Osteoblast (primary cell): Measurements from ENCODE around the gene NCK2. TPM values are rescaled to one million over a fixed set of nuclear protein-coding genes. Genes with fewer than 3 reads are reported as not detected.

Experiments
- DNase-seq: peaks from one replicate; pipeline ENCODE4 v3.0.0; 2011; ENCODE audit warnings: low spot score, mixed read lengths; ENCODE audit not compliant: insufficient read length; ENCODE audit errors: missing footprints
- H2AFZ ChIP-seq: 2 replicates; pipeline ENCODE4 v1.6.0; 2011; ENCODE audit warnings: mild to moderate bottlenecking, low read length
- H3K27ac ChIP-seq: 2 replicates; pipeline ENCODE4 v1.5.1; 2011; ENCODE audit warnings: mild to moderate bottlenecking, low read depth, low read length, moderate library complexity
- H3K27me3 ChIP-seq: 2 replicates; pipeline ENCODE4 v1.6.0; 2012; ENCODE audit warnings: mild to moderate bottlenecking, control low read depth, inconsistent platforms, low read length, moderate library complexity; ENCODE audit not compliant: insufficient read depth
- H3K36me3 ChIP-seq: 2 replicates; pipeline ENCODE4 v1.5.1; 2011; ENCODE audit warnings: mild to moderate bottlenecking, low read length, control low read depth, moderate library complexity; ENCODE audit not compliant: insufficient read depth
- H3K4me1 ChIP-seq: 2 replicates; pipeline ENCODE4 v1.5.1; 2011; ENCODE audit warnings: mild to moderate bottlenecking, low read length, control low read depth, moderate library complexity; ENCODE audit not compliant: insufficient read depth
- H3K4me2 ChIP-seq: 2 replicates; pipeline ENCODE4 v1.6.0; 2011; ENCODE audit warnings: mild to moderate bottlenecking, low read length; ENCODE audit not compliant: insufficient read depth
- H3K4me3 ChIP-seq: fragments of 200-600 bp; sonication (generic); 3 replicates; pipeline ENCODE4 v1.5.1; 2012; ENCODE audit warnings: mild to moderate bottlenecking, low read length, inconsistent platforms; ENCODE audit not compliant: insufficient read depth
- H3K79me2 ChIP-seq: 2 replicates; pipeline ENCODE4 v1.6.0; 2012; ENCODE audit warnings: mild to moderate bottlenecking, low read length, control low read depth, inconsistent platforms; ENCODE audit not compliant: insufficient read depth
- H3K9me3 ChIP-seq: 2 replicates; pipeline ENCODE4 v1.5.1; 2011; ENCODE audit warnings: low read depth, low read length, control low read depth
- H4K20me1 ChIP-seq: 2 replicates; pipeline ENCODE4 v1.6.0; 2012; ENCODE audit warnings: mild to moderate bottlenecking, low read length, control low read depth; ENCODE audit not compliant: insufficient read depth
- CTCF ChIP-seq: IDR thresholded peaks from 2 replicates; pipeline ENCODE4 v1.5.1; 2011; ENCODE audit warnings: mild to moderate bottlenecking, low read depth, low read length, moderate library complexity; ENCODE audit errors: extremely low read depth
- total RNA-seq: library from RNA; depleted of rRNA; stranded (reverse); fragments of >200 nt; gene quantifications from 2 replicates; pipeline ENCODE4 v1.2.3, GENCODE V29; 2012

Gene NCK2
- total RNA-seq, 1 donor, result 28.6 TPM

- Histone ChIP-seq H4K20me1 (peaks cover 46% of the 10 kb centered on the region), H3K79me2 (peaks cover 75% of the 10 kb centered on the region), H3K36me3 (no peaks in the 10 kb centered on the region), H3K4me3 (no peak overlapping the region), H3K27me3 (no peaks in the 10 kb centered on the region), H3K9me3 (no peaks in the 10 kb centered on the region), H3K4me1 (peaks cover 8% of the 10 kb centered on the region), H3K27ac (no peak overlapping the region), H3K4me2 (no peak overlapping the region), H2AFZ (no peak overlapping the region)
- no peak for TF ChIP-seq CTCF
- no peak for DNase-seq
These were observed 8.7 kb downstream of the NCK2 start for GRCh38 chr2:105753380-105753779.

GRCh38 chr2:105754011-105754410 is 9.3 kb downstream of the NCK2 start:
- Histone ChIP-seq H3K4me1 (peaks cover 8% of the 10 kb centered on the region), H3K36me3 (no peaks in the 10 kb centered on the region), H3K4me2 (no peak overlapping the region), H3K4me3 (no peak overlapping the region), H3K9me3 (no peaks in the 10 kb centered on the region), H3K27me3 (no peaks in the 10 kb centered on the region), H3K27ac (no peak overlapping the region), H4K20me1 (peaks cover 41% of the 10 kb centered on the region), H3K79me2 (peaks cover 75% of the 10 kb centered on the region), H2AFZ (no peak overlapping the region)
- no peak for TF ChIP-seq CTCF
- DNase-seq, result no peak

GRCh38 chr2:105754994-105755393 is 10.3 kb downstream of the NCK2 start:
- Histone ChIP-seq H3K27me3 (no peaks in the 10 kb centered on the region), H3K36me3 (no peaks in the 10 kb centered on the region), H2AFZ (no peak overlapping the region), H4K20me1 (peaks cover 47% of the 10 kb centered on the region), H3K79me2 (peaks cover 74% of the 10 kb centered on the region), H3K4me2 (no peak overlapping the region), H3K4me1 (peaks cover 2% of the 10 kb centered on the region), H3K9me3 (no peaks in the 10 kb centered on the region), H3K27ac (no peak overlapping the region), H3K4me3 (no peak overlapping the region)
- TF ChIP-seq CTCF, result no peak
- DNase-seq, result no peak

- no peak overlapping the region for H3K4me2 ChIP-seq
- H3K79me2 ChIP-seq, result peaks cover 74% of the 10 kb centered on the region
- H3K4me3 ChIP-seq, result no peak overlapping the region
- no peak overlapping the region for H2AFZ ChIP-seq
- no peaks in the 10 kb centered on the region for H3K36me3 ChIP-seq
- DNase-seq, result no peak
- H3K4me1 ChIP-seq, result no peaks in the 10 kb centered on the region
- H4K20me1 ChIP-seq, result peaks cover 40% of the 10 kb centered on the region
- H3K9me3 ChIP-seq, result no peaks in the 10 kb centered on the region
- no peak overlapping the region for H3K27ac ChIP-seq
- no peak for TF ChIP-seq CTCF
- H3K27me3 ChIP-seq, result no peaks in the 10 kb centered on the region
These were observed 11.2 kb downstream of the NCK2 start for GRCh38 chr2:105755895-105756294.
